ENCODE data around the gene RNFT1. TPM values are rescaled to one million over a fixed set of nuclear protein-coding genes. Genes with fewer than 3 reads are reported as not detected.
"Not testable (repeated sequence)": the region's sequence is repeated elsewhere in the genome, so short reads cannot be mapped to it uniquely, and the experiment has no call there.

Gene RNFT1, protein sequence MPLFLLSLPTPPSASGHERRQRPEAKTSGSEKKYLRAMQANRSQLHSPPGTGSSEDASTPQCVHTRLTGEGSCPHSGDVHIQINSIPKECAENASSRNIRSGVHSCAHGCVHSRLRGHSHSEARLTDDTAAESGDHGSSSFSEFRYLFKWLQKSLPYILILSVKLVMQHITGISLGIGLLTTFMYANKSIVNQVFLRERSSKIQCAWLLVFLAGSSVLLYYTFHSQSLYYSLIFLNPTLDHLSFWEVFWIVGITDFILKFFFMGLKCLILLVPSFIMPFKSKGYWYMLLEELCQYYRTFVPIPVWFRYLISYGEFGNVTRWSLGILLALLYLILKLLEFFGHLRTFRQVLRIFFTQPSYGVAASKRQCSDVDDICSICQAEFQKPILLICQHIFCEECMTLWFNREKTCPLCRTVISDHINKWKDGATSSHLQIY
- total RNA-seq (2014; rRNA removed; shearing (Covaris generic)), result 11.4 and 17.6 TPM in 2 replicates

DNA sequence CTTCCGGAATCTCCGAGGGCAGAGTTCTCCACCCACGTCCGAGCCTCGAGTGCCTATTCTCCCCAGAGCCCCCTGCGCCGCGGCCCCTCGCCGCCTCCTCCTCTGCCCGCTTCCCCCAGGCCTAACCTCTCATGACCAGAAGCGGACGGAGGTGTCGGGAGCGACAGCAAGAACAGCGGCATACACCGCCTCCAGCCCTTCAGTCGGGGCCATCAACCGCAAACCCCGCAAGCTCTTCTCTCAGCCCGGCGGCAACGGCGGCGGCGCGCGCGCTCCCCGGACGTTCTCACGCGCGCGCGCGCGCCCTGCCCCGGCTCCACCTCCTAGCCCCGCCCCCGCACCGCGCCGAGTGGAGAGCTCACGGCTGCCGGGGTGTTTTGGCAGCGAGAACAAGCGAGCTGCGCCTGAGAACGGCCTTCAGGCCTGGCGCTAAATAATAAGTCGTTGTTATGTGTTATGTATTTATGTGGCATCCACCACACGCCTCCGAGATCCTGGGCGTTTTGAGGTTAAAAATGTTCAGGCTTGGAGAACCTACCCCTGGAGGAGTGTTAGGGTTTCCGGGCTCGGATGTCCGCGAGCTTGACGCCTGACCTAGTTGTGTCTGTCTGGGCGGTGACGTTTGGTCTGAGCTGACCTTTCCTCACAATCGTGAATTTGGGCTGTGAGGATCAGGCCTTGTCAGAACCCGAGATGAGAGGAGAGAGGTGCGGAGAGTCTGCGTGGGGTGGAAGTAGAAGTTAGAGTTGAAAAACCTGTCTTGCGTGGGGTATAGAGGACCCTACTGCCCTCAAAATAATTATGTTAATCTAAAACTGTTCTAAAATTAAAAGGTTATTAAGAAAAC, at the start of gene RNFT1:
Gene RNFT1, minus strand, starts transcription at position 259 of the 847 bp plus-strand sequence. Its CDS starts 77 bp downstream, at position 182.
- peak; percentile 57 for DNase-seq (ENCODE audit: low spot score)

DNA sequence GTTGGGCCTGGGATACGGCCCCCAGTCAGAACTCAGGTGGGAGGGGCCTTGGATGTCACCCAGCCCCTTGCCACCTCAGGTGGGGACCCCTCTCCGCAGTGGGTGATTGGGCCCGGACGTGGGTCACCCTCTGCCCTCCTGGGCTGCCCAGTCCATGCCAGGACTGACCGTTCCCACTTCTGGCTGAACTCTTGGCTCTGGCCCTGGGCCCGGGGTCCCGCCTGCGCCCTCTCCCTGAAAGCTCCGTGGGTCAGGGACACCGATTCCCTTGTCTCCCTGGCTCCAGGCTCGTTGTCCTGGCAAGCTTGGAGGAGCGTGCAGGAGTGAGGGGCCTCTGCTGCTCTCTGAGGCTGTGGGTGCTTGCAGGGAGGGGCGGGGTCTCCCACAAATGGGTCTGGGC, 44.8 kb upstream of the RNFT1 start:
- DNase-seq (ENCODE audit: low spot score), result not testable (repeated sequence)

DNA sequence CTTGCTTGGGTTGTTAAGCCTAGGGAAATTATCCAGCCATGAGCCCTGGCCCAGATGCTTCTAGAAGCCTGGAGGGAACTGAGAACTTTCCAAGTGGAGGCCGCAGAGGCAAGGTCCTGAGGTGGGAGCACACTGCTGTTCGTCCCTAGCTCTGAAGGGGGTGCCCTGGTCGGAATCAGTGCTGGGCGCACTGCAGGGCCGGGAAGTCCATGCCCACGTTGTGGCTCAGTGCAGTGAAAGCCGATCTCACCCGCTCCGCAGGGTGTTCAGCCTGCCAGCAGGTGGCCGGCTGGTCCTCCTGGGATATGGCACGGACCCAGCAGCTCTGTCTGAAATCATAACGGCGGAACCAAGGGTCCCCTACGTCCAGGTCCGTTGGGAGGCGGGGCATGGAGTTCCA, 43.8 kb upstream of the RNFT1 start:
- DNase-seq (ENCODE audit: low spot score), result not testable (repeated sequence)

DNA sequence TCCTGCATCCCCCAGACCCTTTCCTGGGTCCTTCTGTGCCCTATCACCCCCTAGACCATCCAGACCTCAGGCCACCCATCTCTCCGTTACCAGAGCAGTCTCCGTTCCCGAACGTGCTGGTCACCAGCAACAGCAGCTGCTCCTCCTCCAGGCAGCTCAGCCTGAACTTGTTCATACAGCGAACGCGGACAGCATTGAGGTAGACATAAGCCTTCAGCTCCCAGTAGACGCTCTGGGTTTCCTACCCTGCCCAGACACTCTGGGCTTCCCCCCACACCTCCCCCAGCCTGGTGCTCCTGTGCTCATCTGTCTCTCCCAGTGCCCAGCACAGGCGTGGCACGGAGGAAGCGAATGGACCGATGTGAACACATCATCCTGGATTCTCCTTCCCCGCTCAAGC, 41.6 kb upstream of the RNFT1 start:
- DNase-seq (ENCODE audit: low spot score), result no peak

DNA sequence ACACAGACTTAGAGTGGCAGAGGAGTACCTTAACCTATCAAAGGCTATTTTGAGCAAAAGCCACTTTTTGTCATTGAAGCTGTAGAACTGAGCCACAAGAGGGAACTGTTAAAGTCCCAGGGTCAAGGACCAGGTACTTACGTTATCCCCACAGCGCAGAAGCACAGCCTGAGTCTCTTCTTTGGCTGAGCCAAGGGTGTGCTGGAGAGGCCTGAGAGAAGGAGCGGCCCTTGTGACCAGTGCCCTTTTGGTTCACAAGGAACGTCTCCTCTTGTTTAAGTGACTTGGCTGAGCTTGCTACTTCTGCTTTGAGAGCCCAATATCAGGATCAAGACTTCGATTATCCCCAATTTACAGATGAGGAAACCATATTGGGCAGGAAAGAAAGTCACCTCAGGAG, 40.0 kb upstream of the RNFT1 start:
- DNase-seq (ENCODE audit: low spot score), result not testable (repeated sequence)

DNA sequence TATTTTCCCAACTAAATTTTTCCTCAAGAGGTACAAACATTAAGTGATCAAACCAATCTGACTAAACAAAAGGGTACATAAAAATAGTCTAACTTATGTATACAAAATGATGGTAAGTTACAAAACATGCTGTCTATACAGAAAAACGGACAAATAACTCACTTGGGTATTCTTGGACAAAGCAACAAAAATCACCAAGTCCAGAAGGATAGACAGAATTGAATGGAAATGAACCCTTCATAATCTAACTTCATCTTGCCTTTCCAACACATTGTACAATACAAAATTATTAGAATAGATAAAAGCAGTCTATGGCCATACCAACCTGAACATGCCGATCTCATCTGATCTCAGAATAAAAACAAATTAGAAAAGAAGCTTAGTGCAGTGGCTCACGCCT, 37.9 kb upstream of the RNFT1 start:
- not testable (repeated sequence) for DNase-seq (ENCODE audit: low spot score)

DNA sequence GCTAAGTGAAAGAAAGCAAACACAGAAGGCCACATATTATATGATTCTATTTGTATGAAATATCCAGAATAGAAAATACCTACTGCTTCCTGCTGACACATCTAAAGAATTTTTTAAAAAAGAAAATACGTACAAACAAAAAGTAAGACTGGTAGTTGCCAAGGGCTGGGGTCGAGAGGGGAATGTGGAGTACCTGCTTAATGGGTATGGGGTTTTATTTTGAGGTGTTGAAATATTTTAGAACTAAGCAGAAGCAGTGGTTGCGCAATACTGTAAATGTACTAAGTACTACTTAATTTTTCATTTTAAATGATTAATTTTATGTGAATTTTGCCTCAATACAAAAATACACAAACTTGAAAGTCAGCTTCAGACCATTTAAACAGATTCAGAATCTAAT, 32.1 kb upstream of the RNFT1 start:
- DNase-seq (ENCODE audit: low spot score), result not testable (repeated sequence)

DNA sequence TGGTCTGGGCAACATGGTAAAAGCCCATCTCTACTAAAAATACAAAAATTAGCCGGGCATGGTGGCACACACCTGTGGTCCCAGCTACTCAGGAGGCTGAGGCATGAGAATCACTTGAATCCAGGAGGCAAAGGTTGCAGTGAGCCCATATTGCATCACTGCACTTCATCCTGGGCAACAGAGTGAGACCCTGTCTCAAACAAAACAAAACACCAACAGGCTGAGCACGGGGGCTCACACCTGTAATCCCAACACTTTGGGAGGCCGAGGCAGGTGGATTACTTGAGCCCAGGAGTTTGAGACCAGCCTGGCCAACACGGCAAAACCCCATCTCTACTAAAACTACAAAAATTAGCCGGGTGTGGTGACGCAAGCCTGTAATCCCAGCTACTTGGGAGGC, 10.6 kb upstream of the RNFT1 start:
- not testable (repeated sequence) for DNase-seq (ENCODE audit: low spot score)

DNA sequence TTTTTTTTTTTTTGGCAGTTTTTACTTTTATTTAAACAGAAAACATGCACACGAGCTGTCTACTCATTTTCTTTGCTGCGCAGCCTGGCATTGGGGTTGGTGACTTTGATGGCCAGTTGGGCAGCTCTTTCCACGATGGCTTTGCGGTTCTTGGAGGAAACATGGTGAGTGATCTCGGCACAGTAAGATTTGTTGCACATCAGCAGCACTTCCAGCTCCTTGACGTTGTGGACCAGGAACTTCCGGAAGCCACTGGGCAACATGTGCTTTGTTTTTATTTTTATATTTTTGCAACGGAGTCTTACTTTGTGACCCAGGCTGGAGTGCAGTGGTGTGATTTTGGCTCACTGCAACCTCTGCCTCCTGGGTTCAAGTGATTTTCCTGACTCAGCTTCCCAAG, 8.9 kb upstream of the RNFT1 start:
- not testable (repeated sequence) for DNase-seq (ENCODE audit: low spot score)

DNA sequence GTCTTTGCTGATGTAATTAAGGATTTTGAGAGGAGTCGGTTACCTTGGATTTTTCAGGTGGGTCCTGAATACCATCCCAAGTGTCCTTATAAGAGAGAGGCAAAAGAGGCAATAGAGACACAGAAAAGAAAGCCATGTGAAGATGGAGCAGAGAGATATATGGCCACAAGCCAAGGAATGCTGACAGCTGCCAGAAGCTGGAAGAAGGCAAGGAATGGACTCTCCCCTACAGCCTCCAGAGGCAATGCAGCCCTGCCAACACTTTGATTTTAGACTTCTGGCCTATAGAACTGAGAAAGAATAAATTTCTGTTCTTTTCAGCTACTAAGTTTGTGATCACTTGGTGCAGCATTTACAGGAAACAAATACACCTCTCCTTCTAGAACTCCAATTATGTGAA, 8.2 kb upstream of the RNFT1 start:
- no peak for DNase-seq (ENCODE audit: low spot score)

DNA sequence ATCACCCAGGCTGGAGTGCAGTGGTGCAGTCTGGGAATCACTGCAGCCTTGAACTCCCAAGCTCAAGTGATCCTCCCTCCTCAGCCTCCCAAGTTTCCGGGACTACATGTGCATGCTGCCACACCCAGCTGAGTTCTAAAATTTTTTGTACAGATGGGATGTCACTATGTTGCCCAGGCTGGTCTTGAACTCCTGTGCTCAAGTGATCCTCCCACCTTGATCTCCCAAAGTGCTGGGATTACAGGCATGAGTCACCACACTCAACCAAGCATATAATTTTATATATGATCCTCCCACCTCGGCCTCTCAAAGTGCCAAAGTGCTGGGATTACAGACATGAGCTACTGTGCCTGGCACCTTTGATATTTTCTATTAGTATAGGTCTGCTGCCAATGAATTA, 7.2 kb upstream of the RNFT1 start:
- not testable (repeated sequence) for DNase-seq (ENCODE audit: low spot score)

DNA sequence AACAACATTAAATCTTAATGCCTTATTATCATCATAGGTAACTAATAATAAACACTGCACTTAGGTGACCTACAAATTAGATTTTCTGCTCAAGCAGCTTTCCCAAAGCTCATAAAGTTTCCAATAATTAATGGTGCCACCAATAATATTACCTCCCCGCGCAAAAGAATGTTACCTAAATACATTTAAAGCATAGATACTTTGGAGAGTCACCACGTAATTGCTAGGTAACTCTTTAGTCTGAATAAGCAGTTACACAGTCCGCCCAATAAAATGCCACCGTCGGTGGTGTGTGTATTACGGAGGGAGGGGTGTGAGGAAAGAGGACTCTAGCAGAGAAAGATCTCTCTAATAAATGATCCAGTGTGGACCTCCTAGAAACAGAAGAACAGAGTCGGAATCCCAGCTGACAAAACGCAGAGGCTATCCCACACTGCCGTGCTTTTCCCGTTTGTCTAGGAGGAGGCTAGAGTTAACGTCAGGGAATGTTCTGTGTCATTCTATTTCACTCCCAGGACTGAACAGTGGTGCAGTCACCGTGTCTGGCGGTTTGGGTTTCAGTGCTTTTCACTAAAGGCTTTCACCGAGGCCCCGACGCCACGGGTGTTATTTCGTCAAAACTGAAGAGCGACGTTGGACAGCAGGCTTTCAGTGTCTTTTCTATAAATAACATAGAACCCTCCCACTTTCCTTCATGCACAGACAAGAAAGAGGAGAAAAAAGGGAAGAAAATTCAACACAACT, 630 bp downstream of the RNFT1 start:
- DNase-seq (ENCODE audit: low spot score), result peak; percentile 37

DNA sequence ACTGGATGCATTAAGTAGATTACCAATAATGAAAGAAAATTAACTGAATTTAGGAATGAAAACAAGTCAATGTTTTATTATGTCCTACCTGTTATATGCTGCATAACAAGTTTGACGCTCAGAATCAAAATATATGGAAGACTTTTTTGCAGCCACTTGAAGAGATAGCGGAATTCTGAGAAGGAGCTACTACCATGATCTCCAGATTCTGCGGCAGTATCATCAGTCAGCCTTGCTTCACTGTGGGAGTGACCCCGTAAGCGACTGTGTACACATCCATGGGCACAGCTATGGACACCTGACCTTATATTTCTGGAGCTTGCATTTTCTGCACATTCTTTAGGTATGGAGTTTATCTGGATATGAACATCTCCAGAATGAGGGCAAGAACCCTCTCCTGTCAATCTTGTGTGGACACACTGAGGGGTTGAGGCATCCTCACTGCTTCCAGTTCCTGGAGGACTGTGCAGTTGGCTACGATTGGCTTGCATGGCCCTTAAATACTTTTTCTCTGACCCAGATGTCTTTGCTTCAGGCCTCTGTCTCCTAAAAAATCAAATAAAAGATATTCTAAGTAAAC, 1.7 kb downstream of the RNFT1 start:
- DNase-seq (ENCODE audit: low spot score), result no peak

DNA sequence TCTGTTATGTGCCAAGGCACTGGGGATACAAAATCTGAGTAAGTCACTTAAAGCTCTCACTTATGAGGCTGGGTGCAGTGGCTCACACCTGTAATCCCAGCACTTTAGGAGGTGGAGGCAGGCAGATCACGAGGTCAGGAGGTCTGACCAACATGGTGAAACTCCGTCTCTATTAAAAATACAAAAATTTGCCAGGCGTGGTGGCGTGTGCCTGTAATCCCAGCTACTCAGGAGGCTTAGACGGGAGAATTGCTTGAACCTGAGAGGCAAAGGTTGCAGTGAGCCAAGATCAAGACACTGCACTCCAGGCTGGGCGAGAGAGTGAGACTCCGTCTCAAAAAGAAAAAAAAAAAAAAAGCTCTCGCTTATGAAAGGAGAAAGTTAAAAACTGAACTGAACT, 5.0 kb downstream of the RNFT1 start:
- not testable (repeated sequence) for DNase-seq (ENCODE audit: low spot score)

DNA sequence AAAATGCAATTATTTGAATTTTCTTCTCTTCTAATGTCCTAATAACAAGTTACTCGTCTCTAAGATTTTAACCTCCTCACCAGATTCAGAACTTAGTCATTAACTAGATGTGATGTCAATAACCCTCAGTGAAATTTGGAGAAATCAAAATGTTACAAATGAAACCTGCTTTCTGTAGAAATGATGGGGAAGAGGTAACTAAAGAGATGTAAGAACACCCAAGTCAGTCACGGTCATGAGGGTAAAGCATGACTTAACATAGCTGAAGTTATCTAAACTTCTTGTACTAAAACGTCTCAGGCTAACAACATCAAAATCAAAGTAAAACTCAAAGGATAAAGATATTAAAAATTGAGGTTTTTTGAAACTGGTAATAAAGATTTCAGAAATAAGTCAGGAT, 9.7 kb downstream of the RNFT1 start:
- DNase-seq (ENCODE audit: low spot score), result no peak

DNA sequence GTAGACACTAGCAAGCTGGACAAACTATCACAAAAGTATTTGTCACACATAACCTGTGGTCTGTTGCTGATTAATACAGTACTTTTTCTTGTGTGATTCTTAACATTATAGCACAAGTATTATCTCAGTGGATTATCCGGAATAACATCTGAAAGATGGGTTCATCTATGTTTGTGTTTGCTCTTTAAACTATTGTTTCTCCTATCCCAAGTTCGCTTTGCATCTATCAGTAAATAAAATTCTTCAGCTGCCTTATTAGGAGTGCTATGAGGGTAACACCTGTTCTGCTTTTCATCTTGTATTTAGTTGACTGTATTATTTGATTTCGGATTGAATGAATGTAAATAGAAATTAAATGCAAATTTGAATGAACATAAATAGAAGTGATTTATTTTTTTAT, 14.5 kb downstream of the RNFT1 start:
- no peak for DNase-seq (ENCODE audit: low spot score)

DNA sequence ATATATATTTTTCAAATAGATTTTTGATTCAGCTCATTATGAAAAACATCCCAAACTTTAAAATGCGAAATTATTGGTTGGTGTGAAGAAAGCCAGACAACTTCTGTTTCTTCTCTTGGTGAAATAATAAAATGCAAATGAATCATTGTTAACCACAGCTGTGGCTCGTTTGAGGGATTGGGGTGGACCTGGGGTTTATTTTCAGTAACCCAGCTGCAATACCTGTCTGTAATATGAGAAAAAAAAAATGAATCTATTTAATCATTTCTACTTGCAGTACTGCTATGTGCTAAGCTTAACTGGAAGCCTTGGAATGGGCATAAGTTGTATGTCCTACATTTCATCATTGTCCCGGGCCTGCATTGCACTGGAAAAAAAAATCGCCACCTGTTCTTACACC, 17.2 kb downstream of the RNFT1 start:
- DNase-seq (ENCODE audit: low spot score), result not testable (repeated sequence)

DNA sequence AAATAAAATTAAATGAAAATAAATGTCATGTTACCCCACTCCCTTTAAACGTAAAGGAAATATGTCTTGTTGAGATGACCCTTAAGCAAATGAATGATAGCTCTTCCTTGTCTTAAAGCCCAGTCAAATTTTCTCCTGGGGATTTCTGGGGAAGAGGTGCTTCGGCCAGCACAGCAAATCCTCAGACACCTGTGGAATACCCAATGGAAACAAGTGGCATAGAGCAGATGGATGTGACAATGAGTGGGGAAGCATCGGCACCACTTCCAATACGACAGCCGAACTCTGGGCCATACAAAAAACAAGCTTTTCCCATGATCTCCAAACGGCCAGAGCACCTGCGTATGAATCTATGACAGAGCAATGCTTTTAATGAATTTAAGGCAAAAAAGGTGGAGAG, 18.1 kb downstream of the RNFT1 start:
- DNase-seq (ENCODE audit: low spot score), result not testable (repeated sequence)

DNA sequence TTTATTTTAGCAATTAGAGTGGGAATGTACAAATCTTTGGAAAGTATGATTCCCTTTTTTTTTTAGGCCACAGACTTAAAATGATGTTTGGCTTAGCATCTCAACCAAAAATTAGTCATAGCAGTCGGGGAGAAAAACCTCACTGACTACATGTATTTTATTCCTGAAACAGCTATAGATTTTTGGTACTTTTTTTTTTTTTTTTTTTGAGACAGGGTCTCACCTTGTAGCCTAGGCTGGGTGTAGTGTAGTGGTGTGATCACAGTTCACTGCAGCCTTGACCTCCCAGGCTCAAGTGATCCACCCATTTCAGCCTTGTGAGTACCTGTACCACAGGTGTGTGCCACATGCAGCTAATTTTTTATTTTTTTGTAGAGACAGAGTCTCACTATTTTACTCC, 23.4 kb downstream of the RNFT1 start:
- DNase-seq (ENCODE audit: low spot score), result no peak

DNA sequence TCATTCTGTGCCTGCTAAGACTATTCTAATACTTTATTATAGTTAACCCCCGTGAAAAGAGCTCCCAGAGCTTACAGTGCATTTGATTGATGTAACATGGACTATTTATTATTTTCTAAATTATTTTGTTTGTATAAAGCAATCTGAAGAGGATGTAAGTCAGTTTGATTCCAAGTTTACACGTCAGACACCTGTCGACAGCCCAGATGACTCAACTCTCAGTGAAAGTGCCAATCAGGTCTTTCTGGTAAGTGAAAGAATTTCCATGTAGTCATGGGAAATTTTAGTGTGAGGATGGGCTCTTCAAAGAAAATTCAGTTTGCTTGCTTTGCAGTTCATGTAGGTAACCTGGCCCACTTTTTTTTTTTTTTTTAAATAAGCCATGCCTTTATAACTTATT, 23.8 kb downstream of the RNFT1 start:
- DNase-seq (ENCODE audit: low spot score), result not testable (repeated sequence)

DNA sequence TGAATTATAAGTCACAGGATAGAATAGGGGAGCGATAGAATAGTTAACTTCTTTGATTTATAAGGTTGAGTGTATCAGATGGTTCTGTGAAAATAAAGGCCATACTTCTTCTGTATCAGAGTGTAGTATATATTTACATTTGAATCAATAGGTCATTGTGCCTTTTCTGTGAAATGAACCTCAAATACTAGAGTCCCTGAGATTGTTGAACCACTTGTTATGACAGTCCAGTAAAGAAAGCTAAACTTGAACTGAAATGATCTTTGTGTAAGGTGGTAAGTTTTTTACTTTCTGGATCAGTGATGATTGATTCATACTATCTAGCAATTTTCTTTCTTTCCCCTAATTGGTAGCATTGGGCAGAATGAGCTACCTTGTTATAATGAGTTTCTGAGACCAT, 31.2 kb downstream of the RNFT1 start:
- DNase-seq (ENCODE audit: low spot score), result not testable (repeated sequence)

DNA sequence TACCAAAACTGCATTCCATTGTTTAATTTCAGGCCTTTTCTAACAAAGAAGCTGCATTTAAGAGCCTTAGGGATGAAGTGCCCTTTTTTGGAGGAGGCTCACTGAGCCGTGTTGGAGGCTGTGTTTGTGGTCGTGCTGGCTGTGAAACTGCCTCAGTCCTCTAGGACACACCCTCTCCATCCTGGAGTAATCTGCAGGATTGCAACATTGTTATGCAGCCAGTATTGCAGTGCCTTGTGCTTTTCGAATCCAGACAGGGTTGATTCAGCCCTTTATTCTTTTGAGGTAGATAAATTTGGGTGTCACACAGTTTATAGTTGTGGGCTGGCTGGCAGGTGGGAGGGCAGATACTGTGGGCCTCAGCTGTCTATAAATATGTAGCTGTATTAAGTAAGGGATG, 33.8 kb downstream of the RNFT1 start:
- DNase-seq (ENCODE audit: low spot score), result not testable (repeated sequence)
